Brain microvascular endothelial cell (primary cell): ENCODE results near the gene MYO16.

ENCODE experiments used
- DNase-seq: peaks from one replicate; pipeline ENCODE4 v3.0.0-alpha.2; 2020
- H3K27ac ChIP-seq: fragments of 250-450 bp; sonication (Bioruptor Pico); 2 replicates; pipeline ENCODE4 v1.5.1; 2020; ENCODE audit warnings: mild to moderate bottlenecking, moderate library complexity
- H3K27me3 ChIP-seq: fragments of 250-450 bp; sonication (Bioruptor Pico); replicated peaks from 2 replicates; pipeline ENCODE4 v1.5.1; 2020; ENCODE audit warnings: mild to moderate bottlenecking
- H3K36me3 ChIP-seq: fragments of 250-450 bp; sonication (Bioruptor Pico); replicated peaks from 2 replicates; pipeline ENCODE4 v1.5.1; 2020; ENCODE audit warnings: mild to moderate bottlenecking
- H3K4me3 ChIP-seq: 2 replicates; pipeline ENCODE4 v1.5.1; 2011; ENCODE audit warnings: low read depth, mild to moderate bottlenecking, control low read depth, low read length, moderate library complexity
- in situ Hi-C: cut with HindIII; loops from 2 replicates; pipeline ENCODE4 v1.10.0; 2017; ENCODE audit warnings: low sequenced_read_pairs, low pct_ligation_motif_present
- TF ChIP-seq, protein P1 (sequence below): IDR thresholded peaks from 2 replicates; pipeline ENCODE4 v1.5.1; 2011; ENCODE audit warnings: low read depth, mild to moderate bottlenecking, moderate library complexity, low read length, control low read depth, inconsistent platforms; ENCODE audit errors: missing control alignments

The MYO16 gene

GRCh38 chr13:109165417-109165904 is 536.0 kb downstream of the MYO16 start:
- in situ Hi-C loops = loop anchor here (25.0 kb wide), 2 partner anchors 197 to 947 kb away; no protein-coding TSS in a partner anchor
- no peaks in the 10 kb centered on the region for H3K36me3 ChIP-seq
- TF ChIP-seq, protein P1, sequence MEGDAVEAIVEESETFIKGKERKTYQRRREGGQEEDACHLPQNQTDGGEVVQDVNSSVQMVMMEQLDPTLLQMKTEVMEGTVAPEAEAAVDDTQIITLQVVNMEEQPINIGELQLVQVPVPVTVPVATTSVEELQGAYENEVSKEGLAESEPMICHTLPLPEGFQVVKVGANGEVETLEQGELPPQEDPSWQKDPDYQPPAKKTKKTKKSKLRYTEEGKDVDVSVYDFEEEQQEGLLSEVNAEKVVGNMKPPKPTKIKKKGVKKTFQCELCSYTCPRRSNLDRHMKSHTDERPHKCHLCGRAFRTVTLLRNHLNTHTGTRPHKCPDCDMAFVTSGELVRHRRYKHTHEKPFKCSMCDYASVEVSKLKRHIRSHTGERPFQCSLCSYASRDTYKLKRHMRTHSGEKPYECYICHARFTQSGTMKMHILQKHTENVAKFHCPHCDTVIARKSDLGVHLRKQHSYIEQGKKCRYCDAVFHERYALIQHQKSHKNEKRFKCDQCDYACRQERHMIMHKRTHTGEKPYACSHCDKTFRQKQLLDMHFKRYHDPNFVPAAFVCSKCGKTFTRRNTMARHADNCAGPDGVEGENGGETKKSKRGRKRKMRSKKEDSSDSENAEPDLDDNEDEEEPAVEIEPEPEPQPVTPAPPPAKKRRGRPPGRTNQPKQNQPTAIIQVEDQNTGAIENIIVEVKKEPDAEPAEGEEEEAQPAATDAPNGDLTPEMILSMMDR = no peak
- H3K4me3 ChIP-seq = no peak overlapping the region
- H3K27me3 ChIP-seq = no peaks in the 10 kb centered on the region
- no peak for DNase-seq
- H3K27ac ChIP-seq = no peak overlapping the region

GRCh38 chr13:109166804-109167203 is 537.4 kb downstream of the MYO16 start:
- TF ChIP-seq, protein P1 = no peak
- Histone ChIP-seq H3K27ac (no peak overlapping the region), H3K36me3 (no peaks in the 10 kb centered on the region), H3K4me3 (no peak overlapping the region), H3K27me3 (no peaks in the 10 kb centered on the region)
- in situ Hi-C loops = loop anchor here (25.0 kb wide), 2 partner anchors 195 to 945 kb away; no protein-coding TSS in a partner anchor
- no peak for DNase-seq

DNA sequence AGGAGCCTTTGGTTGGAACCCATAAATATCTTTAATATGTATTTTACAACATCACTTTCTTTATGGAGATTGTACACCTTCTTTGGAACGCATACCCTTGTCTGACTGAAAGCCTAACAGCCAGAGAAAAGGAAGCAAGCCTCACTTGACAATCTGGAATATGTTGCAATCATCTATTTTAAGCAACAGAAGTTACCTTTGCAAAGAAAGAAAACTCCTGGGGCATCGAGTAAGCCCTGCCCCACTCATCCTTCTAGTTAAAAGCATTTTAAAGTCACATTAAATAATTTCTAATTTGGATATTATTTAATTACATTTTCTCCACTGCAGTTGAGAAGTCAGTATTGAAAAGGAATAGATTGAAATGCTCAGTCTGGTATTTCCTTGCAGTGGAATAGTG is 542.7 kb downstream of the MYO16 start:
- DNase-seq = no peak
- in situ Hi-C loops = loop anchor here (25.0 kb wide), 2 partner anchors 190 to 940 kb away; no protein-coding TSS in a partner anchor
- H3K27me3 ChIP-seq = no peaks in the 10 kb centered on the region
- TF ChIP-seq, protein P1 = no peak
- no peak overlapping the region for H3K4me3 ChIP-seq
- H3K36me3 ChIP-seq = no peaks in the 10 kb centered on the region
- no peak overlapping the region for H3K27ac ChIP-seq

- Histone ChIP-seq H3K36me3 (no peaks in the 10 kb centered on the region), H3K27me3 (no peaks in the 10 kb centered on the region), H3K4me3 (no peak overlapping the region), H3K27ac (no peak overlapping the region)
- TF ChIP-seq, protein P1 = no peak
- no peak for DNase-seq
- in situ Hi-C loops = no loop called here
Measured at GRCh38 chr13:109175666-109176065, 546.3 kb downstream of the MYO16 start.

DNA sequence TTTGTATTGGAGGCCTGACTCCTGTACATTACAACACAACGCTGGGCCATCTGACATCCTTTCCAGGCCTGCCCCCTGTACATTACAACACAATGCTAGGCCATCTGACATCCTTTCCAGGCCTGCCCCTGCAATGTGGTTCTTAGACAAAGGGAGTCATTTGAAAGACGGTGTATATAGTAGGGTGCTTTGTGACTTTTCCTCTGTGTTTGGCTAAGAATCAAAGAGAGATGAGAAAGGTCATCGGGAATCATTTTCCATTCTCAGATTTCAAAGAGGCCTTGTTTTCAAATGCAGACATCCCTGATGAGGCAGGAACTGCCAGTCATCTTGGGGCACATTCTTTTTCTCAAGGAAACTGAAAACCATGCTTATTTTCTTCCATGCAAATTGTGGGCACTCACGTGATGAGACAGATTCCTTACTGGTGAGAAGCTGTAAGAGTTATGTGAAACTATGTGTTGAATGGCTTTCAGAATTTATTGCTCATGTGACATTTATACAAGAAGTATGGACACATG is 551.6 kb downstream of the MYO16 start:
- peak; percentile 86 for DNase-seq
- H3K27ac ChIP-seq = peak overlapping the region; percentile 75
- no peaks in the 10 kb centered on the region for H3K27me3 ChIP-seq
- TF ChIP-seq, protein P1 = no peak
- in situ Hi-C loops = no loop called here
- no peaks in the 10 kb centered on the region for H3K36me3 ChIP-seq
- H3K4me3 ChIP-seq = no peak overlapping the region

DNA sequence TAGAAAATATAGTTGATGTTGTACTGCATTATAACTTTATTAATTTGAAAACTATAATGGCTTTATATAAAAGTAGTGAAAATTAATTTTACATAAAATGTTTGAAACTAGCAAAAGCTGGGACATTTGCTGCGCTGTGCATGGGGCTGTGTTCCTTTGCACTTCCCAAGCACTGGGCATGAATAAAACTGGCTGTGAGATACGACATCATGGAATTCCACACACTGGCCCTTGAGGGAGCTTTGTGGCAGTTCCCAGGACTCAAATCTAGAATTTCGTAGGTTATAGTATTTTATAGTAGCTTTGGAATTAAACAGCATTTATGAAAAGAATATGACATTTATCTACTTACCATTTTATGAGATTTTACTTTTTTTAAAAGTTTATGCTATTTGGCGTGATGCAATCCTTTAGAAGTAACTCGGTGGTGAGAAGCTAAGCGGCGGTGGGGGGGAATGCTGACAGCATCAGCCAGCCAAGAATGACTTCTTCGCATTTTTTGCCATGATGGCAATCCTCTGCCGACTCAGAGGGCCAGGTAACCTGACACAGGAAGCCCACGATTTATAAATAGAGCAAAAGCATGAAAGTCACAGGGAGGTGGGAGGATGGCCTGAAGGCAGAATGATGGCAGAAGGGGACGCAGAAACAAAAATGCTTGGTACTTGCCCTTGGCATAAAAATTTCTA is 553.5 kb downstream of the MYO16 start:
- TF ChIP-seq, protein P1 = no peak
- Histone ChIP-seq H3K27me3 (no peaks in the 10 kb centered on the region), H3K27ac (no peak overlapping the region), H3K4me3 (no peak overlapping the region), H3K36me3 (no peaks in the 10 kb centered on the region)
- in situ Hi-C loops = no loop called here
- DNase-seq = peak; percentile 24
